ENCODE measurements around the gene MINK1.
A peak's percentile ranks its signal among the peaks of the same experiment; 100 is the strongest.

The MINK1 gene

DNA sequence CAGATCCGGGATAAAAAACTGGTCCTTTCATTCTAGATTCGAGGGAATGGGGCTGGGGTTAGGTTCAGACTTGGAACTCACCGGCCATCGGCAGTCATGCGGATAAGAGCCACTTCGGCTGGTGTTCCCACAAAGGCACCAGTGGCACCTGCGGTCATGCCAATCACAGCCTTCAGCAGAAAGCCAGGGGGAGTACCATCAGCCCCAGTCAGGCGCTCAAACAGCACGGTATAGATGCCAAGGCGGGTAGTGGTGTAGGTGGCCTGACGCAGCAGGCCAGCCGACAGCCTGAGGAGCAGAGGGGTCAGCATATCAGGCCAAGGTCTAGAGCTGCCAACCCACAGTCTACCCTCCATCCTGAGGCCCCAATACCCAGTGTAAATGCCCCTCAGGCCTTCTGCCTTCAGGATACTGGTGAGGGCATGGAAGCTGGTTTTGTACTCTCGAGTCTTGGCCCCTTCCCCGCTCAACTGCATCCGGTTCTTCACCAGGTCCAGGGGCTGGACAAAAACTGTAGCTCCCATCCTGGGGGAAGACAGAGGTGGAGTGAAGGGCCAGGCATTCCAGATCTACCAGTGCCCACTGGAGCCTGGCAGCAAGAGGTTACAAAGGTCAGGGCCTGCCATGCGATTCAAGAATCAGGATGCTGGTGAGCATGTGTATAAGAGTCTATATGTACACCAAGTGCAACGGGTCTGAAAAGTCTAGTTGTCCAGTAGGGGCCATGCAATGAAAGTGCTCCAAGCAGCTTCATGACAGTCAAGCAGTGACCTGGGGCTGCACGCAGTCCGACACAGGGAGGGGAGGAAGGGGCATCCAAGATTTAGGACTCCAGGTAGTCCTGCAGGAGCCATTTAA is 105.8 kb downstream of the MINK1 start:
- no peak for DNase-seq

DNA sequence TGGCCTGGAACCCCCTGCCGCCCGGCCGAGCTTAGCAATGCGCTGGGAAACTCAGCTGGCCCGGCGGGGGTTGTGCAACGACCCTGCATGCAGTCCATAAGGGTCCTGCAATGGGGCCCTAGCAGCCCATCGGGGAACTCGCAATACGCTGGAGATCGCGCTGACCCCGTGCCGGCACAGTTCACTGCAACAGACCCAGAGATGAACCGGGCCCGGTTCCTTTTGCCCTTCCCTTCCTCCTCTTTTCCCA is 106.3 kb downstream of the MINK1 start:
- no peak for DNase-seq

DNA sequence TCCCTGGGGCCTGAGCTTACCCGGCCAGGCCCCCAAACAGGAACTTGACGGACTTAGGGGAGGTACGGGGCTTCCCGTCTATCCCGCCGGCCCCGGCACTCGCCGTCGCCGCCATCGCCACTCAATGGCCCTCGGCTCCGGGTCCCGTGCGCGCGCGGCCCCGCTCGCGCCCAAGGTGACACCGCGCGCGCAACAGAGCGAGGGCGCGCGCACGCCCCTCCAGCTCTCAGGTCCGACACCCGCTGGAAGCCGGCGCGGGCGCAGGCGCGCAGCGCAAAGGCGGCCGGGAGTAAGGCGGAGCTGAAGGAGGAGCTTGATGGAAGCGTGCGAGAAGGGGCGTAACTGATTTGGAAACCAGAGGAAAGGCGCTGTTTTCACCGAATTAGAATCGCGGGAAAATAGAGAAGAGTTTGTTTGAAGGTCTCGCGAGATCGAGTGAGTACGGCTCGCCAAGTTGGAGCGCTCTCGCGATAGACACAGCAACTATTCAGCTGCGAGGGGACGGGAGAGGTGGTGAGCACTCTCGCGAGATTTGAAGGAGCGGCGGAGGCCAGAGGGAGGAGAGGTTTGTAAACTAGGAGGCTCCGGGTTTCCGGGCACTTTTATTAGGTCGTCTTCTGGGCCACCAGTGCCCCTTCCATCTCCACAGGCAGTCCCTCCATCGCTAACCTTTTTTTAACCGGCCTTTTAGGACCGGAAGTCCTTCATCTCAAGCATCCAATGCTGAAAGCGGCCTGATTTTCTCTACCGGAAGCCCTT is 106.8 kb downstream of the MINK1 start, which contains the start of the genes RNF167 and SLC25A11:
TSS of gene RNF167 (plus strand) at position 473 of the 759 bp plus-strand sequence. CDS start 642 bp downstream, outside the sequence.
TSS of gene SLC25A11 (minus strand) at position 251 of the 759 bp plus-strand sequence. CDS start at position 115, 136 bp downstream.
- DNase-seq = peak; percentile 99

DNA sequence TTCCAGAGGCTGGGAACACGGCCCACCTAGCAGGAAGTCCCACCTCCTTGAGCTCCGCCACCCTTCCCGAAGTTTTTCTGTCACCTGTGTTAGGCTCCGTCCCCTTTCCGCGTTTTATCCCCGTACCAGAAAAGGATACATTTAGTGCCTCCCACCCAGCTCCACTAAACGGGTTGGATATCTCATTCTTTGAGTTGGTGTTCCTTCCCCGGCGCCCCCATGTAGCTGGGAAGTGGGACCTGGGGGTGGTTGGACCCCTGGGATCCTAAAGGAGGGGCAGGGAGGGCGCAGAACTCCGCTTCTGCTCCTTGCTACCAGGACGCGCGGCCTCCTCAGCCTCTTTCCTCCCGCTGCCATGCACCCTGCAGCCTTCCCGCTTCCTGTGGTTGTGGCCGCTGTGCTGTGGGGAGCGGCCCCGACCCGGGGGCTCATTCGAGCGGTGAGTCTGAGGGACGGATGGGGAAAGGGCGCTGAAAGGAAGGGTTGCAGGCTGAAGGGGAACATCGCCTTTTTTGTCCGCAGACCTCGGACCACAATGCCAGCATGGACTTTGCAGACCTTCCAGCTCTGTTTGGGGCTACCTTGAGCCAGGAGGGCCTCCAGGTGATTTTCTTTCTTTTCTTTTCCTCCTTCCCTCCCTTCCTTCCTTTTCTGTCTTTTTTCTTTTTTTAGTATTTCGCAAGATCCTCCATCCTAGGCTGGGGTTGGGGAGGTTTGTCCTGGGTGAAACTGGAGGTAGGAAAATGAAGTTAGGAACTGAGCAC is 107.6 kb downstream of the MINK1 start:
- peak; percentile 88 for DNase-seq

DNA sequence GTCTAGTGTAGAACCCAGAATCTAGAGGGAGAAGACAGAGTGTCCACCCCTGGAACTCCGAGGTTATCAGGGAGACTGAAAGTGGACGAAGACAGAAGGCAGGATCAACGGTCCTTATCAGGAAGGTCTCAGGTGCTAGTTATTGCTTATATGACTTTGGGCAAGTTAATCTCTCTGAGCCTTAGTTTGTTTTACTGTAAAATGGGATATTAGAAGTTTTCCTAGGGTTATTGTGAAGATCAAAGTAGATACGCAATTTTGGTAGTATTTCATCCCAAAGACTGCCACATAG is 108.1 kb downstream of the MINK1 start:
- no peak for DNase-seq

DNA sequence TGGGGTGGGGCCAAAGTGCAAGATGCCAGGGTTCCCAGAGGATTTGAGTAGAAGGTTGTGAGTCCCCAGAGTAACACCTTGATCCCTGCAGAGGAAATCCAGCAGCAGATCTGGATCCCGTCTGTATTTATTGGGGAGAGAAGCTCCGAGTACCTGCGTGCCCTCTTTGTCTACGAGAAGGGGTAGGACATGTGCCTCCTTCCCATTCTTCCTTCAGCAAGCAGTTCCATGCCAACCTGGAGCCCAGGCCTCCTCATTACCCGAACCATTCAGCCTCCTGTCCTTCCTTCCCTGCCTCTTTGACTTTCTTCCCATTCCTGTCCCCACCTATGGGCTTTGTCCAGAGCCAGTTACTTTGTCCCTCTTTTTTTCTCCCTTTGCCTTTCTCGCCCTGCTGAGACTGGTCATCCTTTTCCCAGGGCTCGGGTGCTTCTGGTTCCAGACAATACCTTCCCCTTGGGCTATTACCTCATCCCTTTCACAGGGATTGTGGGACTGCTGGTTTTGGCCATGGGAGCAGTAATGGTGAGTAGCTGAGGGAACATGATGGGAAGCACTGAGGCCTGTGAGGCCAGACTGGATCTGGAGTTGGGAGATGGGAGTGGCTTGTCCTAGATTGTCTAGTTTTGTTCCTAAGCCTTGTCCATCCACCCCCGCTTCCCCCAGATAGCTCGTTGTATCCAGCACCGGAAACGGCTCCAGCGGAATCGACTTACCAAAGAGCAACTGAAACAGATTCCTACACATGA is 109.8 kb downstream of the MINK1 start:
- DNase-seq = no peak

DNA sequence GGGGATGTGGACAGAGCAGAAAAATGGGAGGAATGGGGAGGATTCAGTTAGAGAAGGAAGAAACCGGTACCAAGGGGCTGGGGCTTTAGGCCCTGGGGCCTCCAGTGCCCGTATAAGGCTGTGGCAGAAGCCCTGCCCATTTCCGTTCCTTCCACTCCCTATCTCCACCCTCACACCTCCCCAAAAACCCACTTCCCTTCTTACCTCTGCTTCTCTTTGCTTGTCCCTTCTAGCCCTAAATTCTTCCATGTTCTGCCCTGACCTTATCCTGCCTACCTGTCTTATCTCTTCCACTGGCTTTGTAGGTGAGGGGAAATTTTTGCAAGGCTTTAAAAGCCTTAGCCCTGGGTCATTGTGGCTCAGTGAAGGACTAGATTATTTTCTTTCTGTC is 111.0 kb downstream of the MINK1 start:
- no peak for DNase-seq

DNA sequence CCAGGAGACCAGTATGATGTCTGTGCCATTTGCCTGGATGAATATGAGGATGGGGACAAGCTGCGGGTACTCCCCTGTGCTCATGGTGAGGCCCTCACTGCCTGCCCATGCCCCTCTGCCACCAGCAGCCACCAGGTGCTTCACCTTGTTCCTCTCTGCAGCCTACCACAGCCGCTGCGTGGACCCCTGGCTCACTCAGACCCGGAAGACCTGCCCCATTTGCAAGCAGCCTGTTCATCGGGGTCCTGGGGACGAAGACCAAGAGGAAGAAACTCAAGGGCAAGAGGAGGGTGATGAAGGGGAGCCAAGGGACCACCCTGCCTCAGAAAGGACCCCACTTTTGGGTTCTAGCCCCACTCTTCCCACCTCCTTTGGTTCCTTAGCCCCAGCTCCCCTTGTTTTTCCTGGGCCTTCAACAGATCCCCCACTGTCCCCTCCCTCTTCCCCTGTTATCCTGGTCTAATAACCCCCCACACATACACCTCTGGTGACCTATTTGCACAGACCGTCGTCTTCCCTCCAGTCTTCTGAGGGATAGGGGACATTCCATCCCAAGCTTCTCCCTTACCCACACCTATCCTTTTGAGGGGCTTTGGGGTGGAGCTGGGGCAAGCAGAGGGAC is 111.5 kb downstream of the MINK1 start:
- DNase-seq = no peak

DNA sequence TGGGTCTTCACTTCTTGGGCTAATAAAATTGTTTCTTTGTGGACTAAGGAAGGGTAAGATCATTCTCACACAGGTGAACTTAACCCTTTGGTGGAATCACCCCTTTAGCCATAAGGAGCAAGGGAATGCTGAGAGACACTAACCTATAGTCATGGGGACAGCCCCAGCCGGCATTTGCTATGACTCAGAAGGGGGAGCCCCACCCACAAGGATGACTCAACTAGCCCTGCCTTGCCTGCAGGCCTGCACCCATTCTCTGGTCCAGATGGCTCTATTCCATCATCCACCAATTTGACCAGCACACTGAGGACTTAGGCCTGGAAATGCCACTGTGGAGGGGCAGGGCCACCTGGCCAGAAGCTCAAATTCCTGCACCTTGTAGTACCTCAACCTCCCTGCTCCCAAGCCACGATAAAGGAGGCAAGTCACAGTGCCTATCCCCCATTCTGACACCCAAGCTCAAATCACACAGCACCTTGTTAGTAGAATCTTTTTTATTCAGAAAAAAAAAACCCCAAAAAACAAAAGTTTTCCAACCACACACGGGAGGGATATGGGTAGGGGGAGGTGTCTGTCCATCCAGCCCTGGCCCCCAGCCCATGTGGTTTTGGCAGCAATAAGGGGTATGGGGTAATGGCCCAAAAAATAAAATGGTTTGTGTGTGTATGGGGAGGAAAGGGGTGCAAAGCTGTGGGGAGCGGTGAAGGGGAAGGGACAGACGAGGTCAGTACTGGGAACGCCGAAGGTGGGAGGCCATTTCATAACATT is 112.2 kb downstream of the MINK1 start:
- no peak for DNase-seq

DNA sequence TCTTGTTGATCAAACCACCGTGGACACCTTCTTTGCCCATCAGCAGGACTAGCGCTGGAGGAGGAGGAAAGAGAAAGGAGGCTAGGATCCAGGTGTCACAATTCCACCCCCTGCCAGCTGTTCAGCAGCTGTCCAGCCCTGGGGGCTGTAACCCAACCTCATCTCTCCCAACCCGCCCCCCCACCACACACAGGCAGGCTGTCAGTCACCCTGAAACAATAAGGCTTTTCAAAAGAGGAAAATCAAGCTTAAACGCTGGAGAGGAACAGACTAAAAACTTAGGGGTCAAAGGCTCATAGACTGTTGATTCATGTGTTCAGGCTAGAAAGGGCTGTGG is 112.8 kb downstream of the MINK1 start:
- no peak for DNase-seq

DNA sequence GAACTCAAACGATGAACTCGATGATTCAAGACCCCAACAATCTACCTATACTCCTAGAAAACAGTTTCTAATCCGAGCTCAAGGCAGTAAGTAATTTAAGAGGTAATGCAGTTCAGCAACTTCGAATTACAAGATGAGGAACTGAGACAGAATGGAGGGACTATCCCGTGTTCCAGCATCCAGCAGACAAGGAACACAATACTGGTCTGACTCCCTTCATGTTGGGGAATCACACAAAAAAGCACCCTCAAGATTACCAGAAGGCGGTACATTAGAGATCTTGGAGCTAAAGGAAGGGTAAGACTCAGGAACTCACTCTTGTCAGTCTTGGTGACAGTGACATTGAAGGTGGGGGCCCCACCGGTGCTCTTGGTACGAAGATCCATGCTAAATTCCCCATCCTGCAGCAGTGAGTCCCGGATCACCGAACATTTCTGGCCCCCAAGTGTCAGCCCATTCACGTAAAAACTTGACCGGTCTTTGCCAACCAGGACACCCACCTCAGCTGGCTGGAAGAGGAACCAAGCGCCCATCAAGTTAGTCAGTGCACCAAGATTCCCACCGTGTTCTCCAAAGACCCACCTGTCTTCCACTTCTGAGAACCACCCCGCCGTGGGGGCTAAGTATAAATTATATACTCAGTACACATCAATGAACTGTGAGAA is 113.3 kb downstream of the MINK1 start:
- DNase-seq = no peak

DNA sequence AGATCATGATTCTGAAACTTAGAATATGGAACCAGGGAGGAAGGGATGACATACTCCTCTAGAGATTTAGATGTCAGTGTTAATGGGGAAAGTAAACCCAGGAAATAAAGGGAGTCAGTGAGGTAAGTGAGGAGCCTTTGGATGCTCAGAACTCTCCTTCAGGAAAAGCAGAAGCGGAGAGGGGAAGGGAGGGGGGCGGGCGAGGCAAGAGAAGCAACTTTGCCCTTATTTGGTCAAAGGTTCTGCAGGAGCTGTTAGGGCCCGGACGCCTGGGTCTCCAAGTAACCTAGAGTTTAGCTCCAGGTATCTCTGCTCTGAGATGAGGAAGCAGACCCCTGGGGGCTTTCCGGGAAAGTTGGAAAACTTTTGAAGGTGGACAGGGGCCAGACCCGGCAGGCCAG is 113.9 kb downstream of the MINK1 start:
- DNase-seq = no peak

All from NCI-H2171 (cell line).